HCT116 (cell line): ENCODE results near the gene HOXB9. TPM values are rescaled to one million over a fixed set of nuclear protein-coding genes. Genes with fewer than 3 reads are reported as not detected.
A peak's percentile ranks its signal among the peaks of the same experiment; 100 is the strongest.

ENCODE experiments used
- ATAC-seq: fragments of 200-7000 bp; cut with Tn5 transposase; 2 replicates; pipeline ENCODE4 v1.9.1; 2020; ENCODE audit warnings: mild to moderate bottlenecking, moderate library complexity
- BruUV-seq: library from RNA; stranded (reverse); fragments of 400-500 nt; replicated peaks from 2 replicates; lab custom pipeline; 2021; lab: Mats Ljungman, UMichigan
- CTCF ChIA-PET: fragments of 300-600 bp; sonication (Branson Sonifier 250); formaldehyde crosslinking; loops from one replicate; lab custom pipeline; 2021; ENCODE audit warnings: antibody characterized with exemption; lab: Charles Lee
- POLR2A ChIA-PET: fragments of 300-600, 350-600 bp; sonication (Branson Sonifier 250); formaldehyde crosslinking; loops from one replicate; lab custom pipeline; 2021; ENCODE audit warnings: antibody characterized with exemption; lab: Charles Lee
- RAD21 ChIA-PET, 2 experiments: fragments of 300-600 bp; sonication (Branson Sonifier 250); formaldehyde crosslinking; loops; one replicate each; lab custom pipeline; 2023; ENCODE audit warnings: low total read pairs in 2 of 2; ENCODE audit not compliant: uncharacterized antibody in 2 of 2, unreplicated experiment in 2 of 2, low non-redundant PET in 1 of 2; lab: Charles Lee
- DNase-seq: peaks from one replicate; pipeline ENCODE4 v3.0.0-alpha.2; 2010; ENCODE audit warnings: low read depth, low spot score
- H2AFZ ChIP-seq: fragments of 200-600 bp; shearing (Covaris generic), sonication (generic); 2 replicates; pipeline ENCODE4 v1.6.1; 2017; ENCODE audit warnings: low read depth, mixed run types, mixed read lengths, antibody characterized with exemption, low read length; ENCODE audit not compliant: poor library complexity, severe bottlenecking
- H3K27ac ChIP-seq: 2 replicates; pipeline ENCODE4 v1.5.1; 2012; ENCODE audit warnings: low read depth, low read length
- H3K27me3 ChIP-seq: fragments of 200-600 bp; sonication (generic); 2 replicates; pipeline ENCODE4 v1.6.1; 2016; ENCODE audit warnings: mixed run types, low read length, mixed read lengths; ENCODE audit not compliant: insufficient read depth
- H3K36me3 ChIP-seq, 2 experiments: fragments of 200-500 bp in 1 of 2; fragments of 200-600 bp in 1 of 2; sonication (Bioruptor generic) in 1 of 2; sonication (generic) in 1 of 2; 2 replicates each; pipeline versions ENCODE4 v1.5.1 to v1.6.1; 2014 to 2016; ENCODE audit warnings: low read length in 2 of 2, inconsistent platforms in 1 of 2, mixed read lengths in 1 of 2, mixed run types in 1 of 2; ENCODE audit not compliant: insufficient read depth in 2 of 2, control insufficient read depth in 1 of 2
- H3K4me1 ChIP-seq, 2 experiments: fragments of 200-600 bp in 1 of 2; sonication (generic) in 1 of 2; 2 replicates each; pipeline versions ENCODE4 v1.5.1 to v1.6.1; 2012 to 2017; ENCODE audit warnings: low read length in 2 of 2, inconsistent platforms in 1 of 2, mild to moderate bottlenecking in 1 of 2, mixed read lengths in 1 of 2, mixed run types in 1 of 2, moderate library complexity in 1 of 2; ENCODE audit not compliant: insufficient read depth in 2 of 2, control insufficient read depth in 1 of 2
- H3K4me2 ChIP-seq: fragments of 200-600 bp; sonication (generic); 2 replicates; pipeline ENCODE4 v1.6.1; 2017; ENCODE audit warnings: mixed run types, low read length, mixed read lengths
- H3K4me3 ChIP-seq, 2 experiments: fragments of 200-600 bp in 1 of 2; sonication (generic) in 1 of 2; replicated peaks in 1 of 2; 2 replicates each; pipeline ENCODE4 v1.5.1; 2011 to 2016; ENCODE audit warnings: low read length in 2 of 2, control low read depth in 1 of 2, low read depth in 1 of 2, mild to moderate bottlenecking in 1 of 2, mixed read lengths in 1 of 2, mixed run types in 1 of 2
- H3K79me2 ChIP-seq: fragments of 200-600 bp; sonication (generic); 2 replicates; pipeline ENCODE4 v1.6.1; 2017; ENCODE audit warnings: mild to moderate bottlenecking, mixed run types, low read length, moderate library complexity, mixed read lengths; ENCODE audit not compliant: insufficient read depth
- H3K9ac ChIP-seq: fragments of 200-600 bp; sonication (generic); 2 replicates; pipeline ENCODE4 v1.6.1; 2016; ENCODE audit warnings: low read length, mixed read lengths
- H3K9me2 ChIP-seq: fragments of 200-600 bp; sonication (generic), shearing (Covaris generic); 2 replicates; pipeline ENCODE4 v1.6.1; 2017; ENCODE audit warnings: mixed run types, mild to moderate bottlenecking, moderate library complexity; ENCODE audit not compliant: insufficient read depth
- H3K9me3 ChIP-seq, 2 experiments: fragments of 200-500 bp in 1 of 2; fragments of 200-600 bp in 1 of 2; sonication (Bioruptor generic) in 1 of 2; sonication (generic) in 1 of 2; 2 replicates each; pipeline ENCODE4 v1.6.1; 2014 to 2017; ENCODE audit warnings: low read length in 2 of 2, mixed read lengths in 2 of 2, inconsistent platforms in 1 of 2, low read depth in 1 of 2, mild to moderate bottlenecking in 1 of 2, mixed run types in 1 of 2, moderate library complexity in 1 of 2; ENCODE audit not compliant: control insufficient read depth in 1 of 2, insufficient read depth in 1 of 2
- H4K20me1 ChIP-seq: fragments of 200-600 bp; sonication (generic), shearing (Covaris generic); 2 replicates; pipeline ENCODE4 v1.6.1; 2017; ENCODE audit warnings: mixed run types, mild to moderate bottlenecking, moderate library complexity; ENCODE audit not compliant: insufficient read depth
- CBX3 ChIP-seq: IDR thresholded peaks from 2 replicates; pipeline ENCODE4 v1.6.1; 2012; ENCODE audit warnings: low read depth
- POLR2A ChIP-seq: IDR thresholded peaks from 2 replicates; pipeline ENCODE4 v1.7.0; 2011; ENCODE audit warnings: borderline replicate concordance; ENCODE audit not compliant: insufficient read depth, insufficient read length; ENCODE audit errors: extremely low read depth
- RAD21 ChIP-seq: IDR thresholded peaks from 2 replicates; pipeline ENCODE4 v1.6.1; 2012; ENCODE audit warnings: low read depth, mild to moderate bottlenecking
- TCF7L2 ChIP-seq: IDR thresholded peaks from 2 replicates; pipeline ENCODE4 v1.7.0; 2011; ENCODE audit warnings: borderline replicate concordance, inconsistent platforms; ENCODE audit not compliant: insufficient read depth, insufficient read length; ENCODE audit errors: extremely low read depth
- ZBTB33 ChIP-seq: IDR thresholded peaks from 2 replicates; pipeline ENCODE4 v1.6.1; 2011; ENCODE audit warnings: mild to moderate bottlenecking, low read length, moderate library complexity; ENCODE audit not compliant: insufficient replicate concordance; ENCODE audit errors: extremely low read depth
- ZFX ChIP-seq: fragments of 450-650 bp; IDR thresholded peaks from 2 replicates; pipeline ENCODE4 v1.6.1; 2017
- intact Hi-C: fragments of 100-400 bp; cut with micrococcal nuclease; formaldehyde crosslinking; loops from 2 replicates; pipeline ENCODE4 v1.10.0; 2022
- total RNA-seq: library from RNA; stranded (reverse); gene quantifications from one replicate; pipeline ENCODE4 v1.2.1, GENCODE V29; 2021; ENCODE audit not compliant: unreplicated experiment
- TF ChIP-seq, protein P1 (sequence below): IDR thresholded peaks from 2 replicates; pipeline ENCODE4 v1.6.1; 2012; ENCODE audit warnings: low read depth

HOXB9 gene
- total RNA-seq, 1 experiment from 2014 or later, result 40.1 TPM

DNA sequence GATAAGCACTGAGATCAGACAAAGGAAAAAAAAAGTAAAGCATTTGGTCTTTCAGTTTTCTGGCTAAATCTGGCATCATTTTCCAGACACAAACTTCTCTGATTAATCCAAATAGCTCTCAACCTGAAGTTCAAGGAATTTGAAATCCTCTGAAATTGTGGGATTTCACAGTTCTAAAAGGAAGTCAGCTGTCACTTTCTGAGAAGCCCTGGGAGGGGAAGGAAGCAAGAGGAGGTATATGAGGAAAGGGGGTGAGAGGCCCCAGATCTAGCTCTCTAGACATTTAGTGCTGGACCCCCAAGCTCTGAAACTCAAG is 17.5 kb upstream of the HOXB9 start:
- Histone ChIP-seq H3K79me2 (peaks cover 84% of the 10 kb centered on the region), H3K9me2 (no peaks in the 10 kb centered on the region), H3K9me3 (no peaks in the 10 kb centered on the region), H3K27me3 (no peaks in the 10 kb centered on the region), H3K9ac (0 out of 2 replicates have a peak overlapping the region, but pooled peaks have one; percentile 4), H3K4me2 (no peak overlapping the region), H3K27ac (no peak overlapping the region), H3K4me1 (peaks cover 17 to 48% of the 10 kb centered on the region in 2 experiments; a peak in 3 of 4 replicates), H4K20me1 (no peaks in the 10 kb centered on the region), H2AFZ (no peak overlapping the region), H3K36me3 (peaks cover 0 to 15% of the 10 kb centered on the region in 2 experiments; a peak in 1 of 4 replicates), H3K4me3 (no peak overlapping the region)
- no TSS peak for BruUV-seq
- ChIA-PET CTCF (no interaction called here), RAD21 (no interaction called here), POLR2A (no interaction called here)
- TF ChIP-seq, protein P1, sequence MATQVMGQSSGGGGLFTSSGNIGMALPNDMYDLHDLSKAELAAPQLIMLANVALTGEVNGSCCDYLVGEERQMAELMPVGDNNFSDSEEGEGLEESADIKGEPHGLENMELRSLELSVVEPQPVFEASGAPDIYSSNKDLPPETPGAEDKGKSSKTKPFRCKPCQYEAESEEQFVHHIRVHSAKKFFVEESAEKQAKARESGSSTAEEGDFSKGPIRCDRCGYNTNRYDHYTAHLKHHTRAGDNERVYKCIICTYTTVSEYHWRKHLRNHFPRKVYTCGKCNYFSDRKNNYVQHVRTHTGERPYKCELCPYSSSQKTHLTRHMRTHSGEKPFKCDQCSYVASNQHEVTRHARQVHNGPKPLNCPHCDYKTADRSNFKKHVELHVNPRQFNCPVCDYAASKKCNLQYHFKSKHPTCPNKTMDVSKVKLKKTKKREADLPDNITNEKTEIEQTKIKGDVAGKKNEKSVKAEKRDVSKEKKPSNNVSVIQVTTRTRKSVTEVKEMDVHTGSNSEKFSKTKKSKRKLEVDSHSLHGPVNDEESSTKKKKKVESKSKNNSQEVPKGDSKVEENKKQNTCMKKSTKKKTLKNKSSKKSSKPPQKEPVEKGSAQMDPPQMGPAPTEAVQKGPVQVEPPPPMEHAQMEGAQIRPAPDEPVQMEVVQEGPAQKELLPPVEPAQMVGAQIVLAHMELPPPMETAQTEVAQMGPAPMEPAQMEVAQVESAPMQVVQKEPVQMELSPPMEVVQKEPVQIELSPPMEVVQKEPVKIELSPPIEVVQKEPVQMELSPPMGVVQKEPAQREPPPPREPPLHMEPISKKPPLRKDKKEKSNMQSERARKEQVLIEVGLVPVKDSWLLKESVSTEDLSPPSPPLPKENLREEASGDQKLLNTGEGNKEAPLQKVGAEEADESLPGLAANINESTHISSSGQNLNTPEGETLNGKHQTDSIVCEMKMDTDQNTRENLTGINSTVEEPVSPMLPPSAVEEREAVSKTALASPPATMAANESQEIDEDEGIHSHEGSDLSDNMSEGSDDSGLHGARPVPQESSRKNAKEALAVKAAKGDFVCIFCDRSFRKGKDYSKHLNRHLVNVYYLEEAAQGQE, result no peak
- TF ChIP-seq CBX3 (no peak), TCF7L2 (no peak), ZBTB33 (no peak), POLR2A (no peak), RAD21 (no peak), ZFX (no peak)
- intact Hi-C loops, result no loop called here
- DNase-seq (no peak), ATAC-seq (no peak)
